Stimulated activated CD8-positive, alpha-beta memory T cell treated with anti-CD3 and anti-CD28 coated beads, Interleukin-4, amount 100 ng/mL, for 24 hours (primary cell): ENCODE data around the gene LDB2.

ENCODE experiments used
- DNase-seq: peaks from one replicate; pipeline ENCODE4 v3.0.0-alpha.2; 2020; ENCODE audit warnings: low read depth

Gene LDB2

DNA sequence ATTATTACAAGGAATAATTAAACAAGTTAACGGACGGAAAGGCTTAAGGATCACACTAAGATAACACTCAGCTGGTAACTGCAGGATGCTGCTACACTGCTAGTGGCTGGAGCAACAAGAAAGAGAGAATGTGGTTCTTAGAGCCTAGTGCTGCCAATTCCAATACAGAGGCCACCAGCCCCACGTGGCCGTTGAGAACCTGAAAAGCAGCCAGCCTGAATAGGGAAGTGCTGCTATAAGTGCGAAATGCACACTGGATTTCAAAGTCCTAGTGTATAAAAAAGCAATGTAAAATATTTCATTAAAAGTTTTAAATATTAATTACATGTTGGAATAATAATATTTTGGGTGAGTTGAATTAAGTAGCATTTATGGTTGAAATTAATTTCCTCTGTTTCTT, 414.9 kb downstream of the LDB2 start:
- no peak for DNase-seq

DNA sequence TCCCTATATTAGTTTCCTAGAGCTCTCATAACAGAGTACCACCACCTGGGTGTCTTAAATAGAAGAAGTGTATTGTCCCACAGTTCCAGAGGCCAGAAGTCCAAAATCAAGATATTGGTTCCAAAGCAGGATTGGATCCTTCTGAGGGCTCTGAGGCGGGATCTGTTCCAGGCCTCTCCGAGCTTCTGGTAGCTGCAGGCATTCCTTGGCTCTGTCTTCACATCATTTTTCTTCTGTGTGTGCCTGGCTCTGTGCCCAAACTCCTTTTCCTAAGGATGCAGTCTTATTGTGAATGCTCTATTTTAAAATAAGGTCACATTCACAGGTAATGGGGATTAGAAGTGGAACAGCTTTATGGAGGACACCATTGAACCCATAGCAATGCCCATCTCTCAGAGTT, 418.4 kb downstream of the LDB2 start:
- no peak for DNase-seq

DNA sequence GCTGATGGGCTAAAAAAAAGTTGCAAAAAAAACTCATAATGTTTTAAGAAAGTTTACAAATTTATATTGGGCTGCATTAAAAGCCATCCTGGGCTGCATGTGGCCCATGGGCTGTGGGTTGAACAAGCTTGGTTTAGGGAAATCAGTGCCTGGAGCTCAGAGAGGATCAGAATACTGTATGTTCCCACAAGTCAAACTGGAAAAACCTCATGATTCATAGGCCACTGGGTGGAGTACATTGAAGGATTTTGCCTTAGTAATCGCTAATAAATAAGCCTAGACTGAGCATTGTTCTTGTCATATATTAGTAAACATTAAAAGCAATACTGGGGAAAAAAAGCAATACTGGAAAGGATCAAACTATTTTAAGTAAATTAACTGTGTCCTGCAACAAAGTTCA, 425.9 kb downstream of the LDB2 start:
- no peak for DNase-seq

DNA sequence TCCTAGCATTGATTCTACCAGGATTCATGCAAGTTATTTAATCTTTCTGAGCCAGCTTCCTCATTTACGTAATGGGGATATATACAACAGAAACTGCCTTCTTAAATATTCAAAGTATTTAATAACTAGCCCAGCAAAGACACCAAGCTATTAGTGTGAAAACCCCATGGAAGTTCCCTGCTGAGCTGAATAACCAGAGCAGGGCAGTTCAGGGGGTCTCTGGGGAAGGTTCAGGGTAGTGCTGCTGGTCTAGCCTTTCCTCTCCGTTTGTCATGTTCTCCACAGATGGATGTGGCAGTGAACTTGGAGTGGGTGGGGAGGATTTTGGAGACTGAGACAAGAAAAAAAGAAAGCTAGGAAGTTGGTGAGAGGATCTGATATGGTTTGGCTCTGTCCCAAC, 431.4 kb downstream of the LDB2 start:
- DNase-seq: no peak

DNA sequence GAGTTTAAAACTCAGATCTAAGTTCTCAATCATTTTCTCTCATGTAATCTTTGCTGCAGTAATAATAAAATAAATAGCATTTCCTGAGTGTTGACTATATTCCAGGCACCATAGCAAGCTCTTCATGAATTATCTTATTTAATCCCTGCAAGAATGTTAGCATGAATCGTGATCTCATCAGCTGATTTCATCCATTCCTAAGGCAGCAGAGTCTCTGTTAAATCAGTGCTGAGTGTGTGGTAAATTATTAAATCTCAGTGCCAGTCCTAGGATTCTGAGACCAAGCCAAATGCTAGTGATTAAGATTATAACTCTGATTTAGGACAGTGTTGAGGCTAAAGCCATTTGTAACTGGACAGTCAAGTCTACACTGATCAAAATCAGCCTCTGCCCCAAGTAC, 431.9 kb downstream of the LDB2 start:
- DNase-seq: no peak

DNA sequence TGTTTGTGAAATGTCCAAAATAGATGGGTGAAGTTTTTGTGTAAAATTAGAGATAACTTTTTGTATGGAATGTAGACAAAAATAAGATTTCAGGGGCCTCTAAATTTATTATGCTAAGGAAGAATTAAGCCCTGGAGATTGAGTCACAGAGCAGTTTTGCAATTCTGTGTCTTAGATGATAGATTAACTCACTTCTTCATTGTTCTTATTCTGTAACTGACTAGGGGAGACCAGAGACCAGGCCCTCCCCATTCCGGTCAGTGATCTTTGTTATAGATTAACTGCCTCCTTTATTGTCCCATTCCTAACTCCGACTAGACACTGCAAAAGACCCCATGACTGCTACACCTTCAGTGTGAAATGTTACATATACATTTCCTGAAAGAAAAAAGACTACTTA, 433.8 kb downstream of the LDB2 start:
- no peak for DNase-seq

DNA sequence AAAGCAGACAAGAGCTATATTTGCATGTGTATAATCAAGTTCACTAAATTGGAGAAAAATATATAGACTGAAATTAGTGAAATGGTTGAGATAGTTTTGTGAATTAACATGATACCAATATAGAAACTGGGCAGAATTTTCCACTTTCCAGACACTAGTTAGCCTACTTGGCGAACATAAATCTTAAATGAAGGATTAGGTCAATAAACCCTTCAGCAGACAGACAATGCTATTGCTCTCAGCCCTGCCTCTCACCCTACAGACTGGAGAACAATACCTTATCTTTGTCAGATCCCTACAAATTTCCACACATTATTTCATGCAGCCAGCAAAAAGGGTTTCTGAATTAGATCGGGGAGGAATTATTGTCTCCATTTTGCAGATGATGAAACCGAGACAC, 435.8 kb downstream of the LDB2 start:
- DNase-seq: no peak

GRCh38 chr4:16461362-16461761, 437.1 kb downstream of the LDB2 start:
- no peak for DNase-seq

DNA sequence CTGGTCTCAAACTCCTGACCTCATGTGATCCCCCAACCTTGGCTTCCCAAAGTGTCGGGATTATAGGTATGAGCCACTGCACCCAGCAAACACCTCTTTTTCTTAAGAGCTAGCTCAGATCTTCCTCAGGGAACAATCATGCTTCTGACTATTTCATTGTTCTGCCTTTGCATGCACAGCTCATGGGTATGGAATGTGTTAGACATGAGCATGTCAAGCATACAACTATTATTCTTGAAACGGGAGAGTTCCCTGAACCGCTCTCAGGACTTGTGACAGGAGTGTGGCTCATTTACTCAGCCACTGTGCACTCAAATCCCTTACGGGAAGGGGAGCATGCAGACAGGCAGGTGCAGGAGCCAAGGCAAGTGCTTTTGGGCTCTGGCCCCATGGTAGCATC, 440.5 kb downstream of the LDB2 start:
- DNase-seq: no peak
